SK-N-SH (cell line): Measurements from ENCODE around the gene RALY. TPM values are rescaled to one million over a fixed set of nuclear protein-coding genes. Genes with fewer than 3 reads are reported as not detected.

Experiments
- CHD2 ChIP-seq: fragments of 150-350 bp; IDR thresholded peaks from 2 replicates; pipeline ENCODE4 v1.6.1; 2018; ENCODE audit warnings: low read length; ENCODE audit not compliant: partially characterized antibody
- CTCF ChIP-seq: fragments of 200-600 bp; sonication (generic); IDR thresholded peaks from 2 replicates; pipeline ENCODE4 v1.6.1; 2017; ENCODE audit warnings: antibody characterized with exemption, mild to moderate bottlenecking, moderate library complexity
- ELF1 ChIP-seq: IDR thresholded peaks from 2 replicates; pipeline ENCODE4 v1.4.0; 2012
- EP300 ChIP-seq, 2 experiments: IDR thresholded peaks; 2 replicates each; pipeline versions ENCODE4 v1.4.0 to v1.6.1; 2012; ENCODE audit warnings: borderline replicate concordance in 1 of 2, low read depth in 1 of 2, low read length in 1 of 2
- EZH2phosphoT487 ChIP-seq: fragments of 200-600 bp; sonication (generic); IDR thresholded peaks from 2 replicates; pipeline ENCODE4 v1.6.1; 2017; ENCODE audit warnings: low read depth, mixed run types, mild to moderate bottlenecking, antibody characterized with exemption, moderate library complexity, borderline replicate concordance
- FOSL2 ChIP-seq: IDR thresholded peaks from 2 replicates; pipeline ENCODE4 v1.4.0; 2012; ENCODE audit warnings: low read depth, mild to moderate bottlenecking, moderate library complexity, borderline replicate concordance
- FOXJ3 ChIP-seq: sonication (generic); formaldehyde crosslinking; IDR thresholded peaks from 2 replicates; pipeline ENCODE4 v1.5.1; 2020; ENCODE audit warnings: mild to moderate bottlenecking, missing genetic modification reagents
- FOXM1 ChIP-seq: IDR thresholded peaks from 2 replicates; pipeline ENCODE4 v1.4.0; 2012; ENCODE audit warnings: low read depth, mild to moderate bottlenecking
- GABPA ChIP-seq: IDR thresholded peaks from 2 replicates; pipeline ENCODE4 v1.4.0; 2012; ENCODE audit warnings: low read depth, mild to moderate bottlenecking
- MEF2A ChIP-seq: IDR thresholded peaks from 2 replicates; pipeline ENCODE4 v1.4.0; 2012; ENCODE audit warnings: low read depth, borderline replicate concordance
- MXI1 ChIP-seq: IDR thresholded peaks from 2 replicates; pipeline ENCODE4 v1.6.1; 2012; ENCODE audit warnings: mild to moderate bottlenecking, low read depth, low read length, improper control_type of control experiment
- NRF1 ChIP-seq: IDR thresholded peaks from 2 replicates; pipeline ENCODE4 v1.6.1; 2012; ENCODE audit warnings: low read depth, mild to moderate bottlenecking, low read length
- POLR2AphosphoS5 ChIP-seq: IDR thresholded peaks from 2 replicates; pipeline ENCODE4 v1.6.1; 2012; ENCODE audit warnings: low read depth, low read length
- RCOR1 ChIP-seq: fragments of 150-350 bp; IDR thresholded peaks from 2 replicates; pipeline ENCODE4 v1.6.1; 2017; ENCODE audit warnings: antibody characterized with exemption, low read length
- RFX5 ChIP-seq: IDR thresholded peaks from 2 replicates; pipeline ENCODE4 v1.6.1; 2012; ENCODE audit warnings: mild to moderate bottlenecking, improper control_type of control experiment, low read length
- RXRA ChIP-seq: IDR thresholded peaks from 2 replicates; pipeline ENCODE4 v1.4.0; 2012; ENCODE audit warnings: low read depth, mild to moderate bottlenecking, borderline replicate concordance
- SMC3 ChIP-seq: IDR thresholded peaks from 2 replicates; pipeline ENCODE4 v1.6.1; 2012; ENCODE audit warnings: low read depth, low read length, improper control_type of control experiment
- TAF1 ChIP-seq: IDR thresholded peaks from 2 replicates; pipeline ENCODE4 v1.6.1; 2012; ENCODE audit warnings: low read depth, mild to moderate bottlenecking, low read length, moderate library complexity, borderline replicate concordance
- TEAD4 ChIP-seq: IDR thresholded peaks from 2 replicates; pipeline ENCODE4 v1.4.0; 2012; ENCODE audit warnings: mild to moderate bottlenecking, borderline replicate concordance; ENCODE audit not compliant: insufficient read depth
- USF1 ChIP-seq: IDR thresholded peaks from 2 replicates; pipeline ENCODE4 v1.4.0; 2012; ENCODE audit warnings: low read depth, borderline replicate concordance
- USF2 ChIP-seq: fragments of 150-350 bp; IDR thresholded peaks from 2 replicates; pipeline ENCODE4 v1.6.1; 2017; ENCODE audit warnings: antibody characterized with exemption, low read length, low read depth, borderline replicate concordance
- YY1 ChIP-seq: IDR thresholded peaks from 2 replicates; pipeline ENCODE4 v1.4.0; 2012; ENCODE audit warnings: low read depth, mild to moderate bottlenecking
- polyA plus RNA-seq, 3 experiments: library from polyadenylated mRNA; depleted of rRNA; stranded (reverse); fragments of >200 nt; gene quantifications; 2 replicates each; pipeline ENCODE4 v1.2.3, GENCODE V29; 2012
- TF ChIP-seq, protein P1 (sequence below): IDR thresholded peaks from 2 replicates; pipeline ENCODE4 v1.6.1; 2012; ENCODE audit warnings: mild to moderate bottlenecking, low read depth, low read length, moderate library complexity
- TF ChIP-seq, protein P2 (sequence below): IDR thresholded peaks from 2 replicates; pipeline ENCODE4 v1.4.0; 2012; ENCODE audit warnings: low read depth, borderline replicate concordance

The RALY gene
- polyA plus RNA-seq, 1 of the 3 experiments (the other 2 are of a cell fraction) = 130 TPM

DNA sequence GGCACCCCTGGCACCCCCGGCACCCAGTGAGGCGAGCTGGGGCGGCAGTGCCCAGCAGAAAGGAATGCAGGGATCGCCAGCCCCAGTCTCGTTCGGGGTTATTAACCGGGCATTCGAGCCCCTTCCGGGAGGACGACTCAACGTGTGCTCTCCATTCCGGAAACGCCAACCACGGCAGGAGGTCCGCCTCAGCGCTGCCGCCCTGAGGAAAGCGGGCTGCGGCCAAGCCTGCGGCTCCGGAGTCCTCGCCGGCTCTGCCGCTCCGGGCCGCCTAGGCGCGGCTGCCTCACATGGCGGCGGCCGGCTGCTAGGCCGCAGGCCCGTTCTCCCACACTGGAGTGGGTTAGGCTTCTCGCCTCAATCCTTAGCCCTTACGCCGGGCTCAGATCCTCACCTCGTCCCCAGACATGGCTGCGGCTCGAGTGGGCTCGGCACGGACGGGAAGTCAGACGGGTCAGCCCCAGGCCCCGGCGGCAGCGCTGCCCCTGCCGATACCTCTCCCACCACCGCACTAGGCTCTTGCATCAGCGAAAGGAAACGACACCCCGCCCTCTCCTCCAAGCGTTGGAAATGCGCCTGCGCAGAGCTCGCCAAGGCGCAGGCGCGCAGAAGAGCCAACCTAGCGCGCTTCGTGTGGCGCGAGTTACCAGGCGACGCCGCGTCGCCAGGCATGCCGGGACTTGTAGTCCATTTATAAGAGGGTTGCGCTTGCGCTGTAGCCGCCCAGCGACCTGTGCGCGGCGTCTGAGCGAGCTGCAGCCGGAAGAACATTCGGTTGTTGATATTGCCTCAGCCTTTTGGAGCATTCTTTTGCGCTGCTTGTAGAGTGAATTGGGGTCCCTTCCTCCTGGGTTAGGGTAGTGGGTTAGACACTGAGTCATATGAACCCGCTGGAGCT is 118.2 kb downstream of the RALY start, which contains the start of gene EIF2S2 (continued):
- TF ChIP-seq, protein P1, sequence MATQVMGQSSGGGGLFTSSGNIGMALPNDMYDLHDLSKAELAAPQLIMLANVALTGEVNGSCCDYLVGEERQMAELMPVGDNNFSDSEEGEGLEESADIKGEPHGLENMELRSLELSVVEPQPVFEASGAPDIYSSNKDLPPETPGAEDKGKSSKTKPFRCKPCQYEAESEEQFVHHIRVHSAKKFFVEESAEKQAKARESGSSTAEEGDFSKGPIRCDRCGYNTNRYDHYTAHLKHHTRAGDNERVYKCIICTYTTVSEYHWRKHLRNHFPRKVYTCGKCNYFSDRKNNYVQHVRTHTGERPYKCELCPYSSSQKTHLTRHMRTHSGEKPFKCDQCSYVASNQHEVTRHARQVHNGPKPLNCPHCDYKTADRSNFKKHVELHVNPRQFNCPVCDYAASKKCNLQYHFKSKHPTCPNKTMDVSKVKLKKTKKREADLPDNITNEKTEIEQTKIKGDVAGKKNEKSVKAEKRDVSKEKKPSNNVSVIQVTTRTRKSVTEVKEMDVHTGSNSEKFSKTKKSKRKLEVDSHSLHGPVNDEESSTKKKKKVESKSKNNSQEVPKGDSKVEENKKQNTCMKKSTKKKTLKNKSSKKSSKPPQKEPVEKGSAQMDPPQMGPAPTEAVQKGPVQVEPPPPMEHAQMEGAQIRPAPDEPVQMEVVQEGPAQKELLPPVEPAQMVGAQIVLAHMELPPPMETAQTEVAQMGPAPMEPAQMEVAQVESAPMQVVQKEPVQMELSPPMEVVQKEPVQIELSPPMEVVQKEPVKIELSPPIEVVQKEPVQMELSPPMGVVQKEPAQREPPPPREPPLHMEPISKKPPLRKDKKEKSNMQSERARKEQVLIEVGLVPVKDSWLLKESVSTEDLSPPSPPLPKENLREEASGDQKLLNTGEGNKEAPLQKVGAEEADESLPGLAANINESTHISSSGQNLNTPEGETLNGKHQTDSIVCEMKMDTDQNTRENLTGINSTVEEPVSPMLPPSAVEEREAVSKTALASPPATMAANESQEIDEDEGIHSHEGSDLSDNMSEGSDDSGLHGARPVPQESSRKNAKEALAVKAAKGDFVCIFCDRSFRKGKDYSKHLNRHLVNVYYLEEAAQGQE = no peak
- TF ChIP-seq YY1 = no peak
- TF ChIP-seq RFX5 = 0 out of 2 replicates have a peak, but pooled peaks have one; percentile 10
- TF ChIP-seq CHD2 = peak; percentile 85
- TF ChIP-seq, protein P2, sequence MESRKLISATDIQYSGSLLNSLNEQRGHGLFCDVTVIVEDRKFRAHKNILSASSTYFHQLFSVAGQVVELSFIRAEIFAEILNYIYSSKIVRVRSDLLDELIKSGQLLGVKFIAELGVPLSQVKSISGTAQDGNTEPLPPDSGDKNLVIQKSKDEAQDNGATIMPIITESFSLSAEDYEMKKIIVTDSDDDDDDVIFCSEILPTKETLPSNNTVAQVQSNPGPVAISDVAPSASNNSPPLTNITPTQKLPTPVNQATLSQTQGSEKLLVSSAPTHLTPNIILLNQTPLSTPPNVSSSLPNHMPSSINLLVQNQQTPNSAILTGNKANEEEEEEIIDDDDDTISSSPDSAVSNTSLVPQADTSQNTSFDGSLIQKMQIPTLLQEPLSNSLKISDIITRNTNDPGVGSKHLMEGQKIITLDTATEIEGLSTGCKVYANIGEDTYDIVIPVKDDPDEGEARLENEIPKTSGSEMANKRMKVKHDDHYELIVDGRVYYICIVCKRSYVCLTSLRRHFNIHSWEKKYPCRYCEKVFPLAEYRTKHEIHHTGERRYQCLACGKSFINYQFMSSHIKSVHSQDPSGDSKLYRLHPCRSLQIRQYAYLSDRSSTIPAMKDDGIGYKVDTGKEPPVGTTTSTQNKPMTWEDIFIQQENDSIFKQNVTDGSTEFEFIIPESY = 0 out of 2 replicates have a peak, but pooled peaks have one; percentile 45
- TF ChIP-seq TAF1 = peak; percentile 73
- no peak; the same call in 1 of the 2 replicates for TF ChIP-seq MEF2A
- TF ChIP-seq RCOR1 = 0 out of 2 replicates have a peak, but pooled peaks have one; percentile 28
- TF ChIP-seq TEAD4 = no peak
- TF ChIP-seq SMC3 = no peak
- TF ChIP-seq POLR2AphosphoS5 = peak; percentile 94
- no peak for TF ChIP-seq CTCF
- no peak for TF ChIP-seq USF2
- peak; percentile 70 for TF ChIP-seq GABPA
- no peak for TF ChIP-seq FOXM1
- no peak for TF ChIP-seq EP300 (IDR thresholded peaks at IDR 0.05; ENCODE audit: borderline replicate concordance in 1 of 2, low read depth in 1 of 2, low read length in 1 of 2)
- TF ChIP-seq NRF1 = peak; percentile 96
- 0 out of 2 replicates have a peak, but pooled peaks have one; percentile 11 for TF ChIP-seq USF1
- peak; percentile 31; the same call in 1 of the 2 replicates for TF ChIP-seq ELF1
- TF ChIP-seq MXI1 = peak; percentile 90
- no peak for TF ChIP-seq EZH2phosphoT487
- no peak for TF ChIP-seq FOSL2
- TF ChIP-seq RXRA = no peak
- TF ChIP-seq FOXJ3 (CRISPR knock-in tag) = peak; percentile 48; the same call in 1 of the 2 replicates
